COLO668 (cell line): Measurements from ENCODE around the gene STARD8.

Experiments used
- DNase-seq: peaks from one replicate; lab custom pipeline; 2025; ENCODE audit not compliant: unreplicated experiment; lab: John Stamatoyannopoulos, UW

STARD8 gene

GRCh38 chrX:68748030-68748429 lies 100.6 kb downstream of the STARD8 start:
- DNase-seq = no peak

- DNase-seq = no peak
These were observed 102.0 kb downstream of the STARD8 start for GRCh38 chrX:68749426-68749825.

GRCh38 chrX:68750316-68750715 lies 102.8 kb downstream of the STARD8 start:
- DNase-seq = no peak

- no peak for DNase-seq
These were observed 103.9 kb downstream of the STARD8 start for GRCh38 chrX:68751372-68751771.

GRCh38 chrX:68753218-68753617 lies 105.8 kb downstream of the STARD8 start:
- no peak for DNase-seq

- no peak for DNase-seq
These were observed 106.9 kb downstream of the STARD8 start for GRCh38 chrX:68754406-68754805.

GRCh38 chrX:68755616-68756125 lies 108.2 kb downstream of the STARD8 start:
- DNase-seq = no peak

- no peak for DNase-seq
These were observed 109.9 kb downstream of the STARD8 start for GRCh38 chrX:68757331-68757730.

- no peak for DNase-seq
These were observed 110.3 kb downstream of the STARD8 start for GRCh38 chrX:68757731-68758130.

GRCh38 chrX:68758671-68759070 lies 111.2 kb downstream of the STARD8 start:
- no peak for DNase-seq

- DNase-seq = no peak
These were observed 113.6 kb downstream of the STARD8 start for GRCh38 chrX:68761086-68761485.

- no peak for DNase-seq
These were observed 115.3 kb downstream of the STARD8 start for GRCh38 chrX:68762766-68763165.

GRCh38 chrX:68763481-68763880 lies 116.0 kb downstream of the STARD8 start:
- no peak for DNase-seq
